ENCODE results near the gene NUDT15.

Gene NUDT15

GRCh38 chr13:48086272-48086671 is 48.7 kb downstream of the NUDT15 start:
- H3K9ac ChIP-seq (ENCODE audit: low read depth, low read length): no peak overlapping the region
- peaks cover 73% of the 10 kb centered on the region for H3K79me2 ChIP-seq (ENCODE audit: insufficient read depth, low read length)

GRCh38 chr13:48093588-48093987 is 56.1 kb downstream of the NUDT15 start:
- H3K4me2 ChIP-seq (ENCODE audit: insufficient read depth, low read length): peak overlapping the region; percentile 86
- peaks cover 19% of the 10 kb centered on the region; the same call in 1 of the 2 replicates for H4K20me1 ChIP-seq (ENCODE audit: insufficient read depth, low read length)
- 0 out of 2 replicates have a peak, but pooled peaks cover 4% of the 10 kb centered on the region for H3K36me3 ChIP-seq (ENCODE audit: insufficient read depth, low read length)
- H3K9ac ChIP-seq (ENCODE audit: low read depth, low read length): peak overlapping the region; percentile 81
- TF ChIP-seq CTCF (IDR thresholded peaks at IDR 0.05; ENCODE audit: borderline replicate concordance, extremely low read depth, low read length, poor library complexity, severe bottlenecking): no peak
- no peak for TF ChIP-seq EZH2 (IDR thresholded peaks at IDR 0.05; ENCODE audit: borderline replicate concordance, low read depth, low read length, severe bottlenecking)
- peaks cover 64% of the 10 kb centered on the region for H3K79me2 ChIP-seq (ENCODE audit: insufficient read depth, low read length)
- H3K9me3 ChIP-seq (ENCODE audit: insufficient read depth, low read length, severe bottlenecking): peaks cover 2% of the 10 kb centered on the region
- ATAC-seq (ENCODE audit: insufficient read depth, low read depth): no peak
- H3K4me1 ChIP-seq (ENCODE audit: insufficient read depth, low read length): peaks cover 43% of the 10 kb centered on the region
- H3K27me3 ChIP-seq (ENCODE audit: insufficient read depth, low read length, poor library complexity): no peaks in the 10 kb centered on the region
- DNase-seq: no peak
- peak overlapping the region; percentile 76 to 77; a peak in 3 of 4 replicates for H3K4me3 ChIP-seq (ENCODE audit: low read depth in 1 of 2, low read length in 2 of 2)
- H2AFZ ChIP-seq (ENCODE audit: low read depth, low read length): no peak overlapping the region
- H3K27ac ChIP-seq (ENCODE audit: low read length): no peak overlapping the region; the same call in 1 of the 2 replicates

More at GRCh38 chr13:48086272-48086671, 48.7 kb downstream of the NUDT15 start:
- H3K36me3 ChIP-seq (ENCODE audit: insufficient read depth, low read length): peaks cover 50% of the 10 kb centered on the region
- no peak overlapping the region for H3K27ac ChIP-seq (ENCODE audit: low read length)
- peaks cover 8% of the 10 kb centered on the region; the same call in 1 of the 2 replicates for H3K4me1 ChIP-seq (ENCODE audit: insufficient read depth, low read length)
- H3K27me3 ChIP-seq (ENCODE audit: insufficient read depth, low read length, poor library complexity): no peaks in the 10 kb centered on the region
- H3K4me3 ChIP-seq (ENCODE audit: low read depth in 1 of 2, low read length in 2 of 2): no peak overlapping the region
- DNase-seq (no peak), ATAC-seq (ENCODE audit: insufficient read depth, low read depth) (no peak)
- no peak for TF ChIP-seq EZH2 (IDR thresholded peaks at IDR 0.05; ENCODE audit: borderline replicate concordance, low read depth, low read length, severe bottlenecking)
- no peak for TF ChIP-seq CTCF (IDR thresholded peaks at IDR 0.05; ENCODE audit: borderline replicate concordance, extremely low read depth, low read length, poor library complexity, severe bottlenecking)
- peaks cover 10% of the 10 kb centered on the region; the same call in 1 of the 2 replicates for H4K20me1 ChIP-seq (ENCODE audit: insufficient read depth, low read length)
- no peak overlapping the region for H3K4me2 ChIP-seq (ENCODE audit: insufficient read depth, low read length)
- H3K9me3 ChIP-seq (ENCODE audit: insufficient read depth, low read length, severe bottlenecking): no peaks in the 10 kb centered on the region
- H2AFZ ChIP-seq (ENCODE audit: low read depth, low read length): no peak overlapping the region

- no peak for TF ChIP-seq EZH2 (IDR thresholded peaks at IDR 0.05; ENCODE audit: borderline replicate concordance, low read depth, low read length, severe bottlenecking)
- no peak for TF ChIP-seq CTCF (IDR thresholded peaks at IDR 0.05; ENCODE audit: borderline replicate concordance, extremely low read depth, low read length, poor library complexity, severe bottlenecking)
- Histone ChIP-seq H3K4me1 (ENCODE audit: insufficient read depth, low read length) (peaks cover 40% of the 10 kb centered on the region), H3K4me3 (ENCODE audit: low read depth in 1 of 2, low read length in 2 of 2) (peak overlapping the region; percentile 76 to 77), H3K9me3 (ENCODE audit: insufficient read depth, low read length, severe bottlenecking) (peaks cover 2% of the 10 kb centered on the region), H3K79me2 (ENCODE audit: insufficient read depth, low read length) (peaks cover 56% of the 10 kb centered on the region), H4K20me1 (ENCODE audit: insufficient read depth, low read length) (peaks cover 15% of the 10 kb centered on the region; the same call in 1 of the 2 replicates), H2AFZ (ENCODE audit: low read depth, low read length) (peak overlapping the region; percentile 63), H3K36me3 (ENCODE audit: insufficient read depth, low read length) (0 out of 2 replicates have a peak, but pooled peaks cover 4% of the 10 kb centered on the region), H3K9ac (ENCODE audit: low read depth, low read length) (peak overlapping the region; percentile 81), H3K4me2 (ENCODE audit: insufficient read depth, low read length) (peak overlapping the region; percentile 86), H3K27ac (ENCODE audit: low read length) (peak overlapping the region; percentile 77), H3K27me3 (ENCODE audit: insufficient read depth, low read length, poor library complexity) (no peaks in the 10 kb centered on the region)
- ATAC-seq (ENCODE audit: insufficient read depth, low read depth) (peak; percentile 12), DNase-seq (no peak)
These were observed 56.9 kb downstream of the NUDT15 start for GRCh38 chr13:48094404-48094780.
